ENCODE data around the gene FAM118B. TPM values are rescaled to one million over a fixed set of nuclear protein-coding genes. Genes with fewer than 3 reads are reported as not detected.
"Not testable (repeated sequence)": the region's sequence is repeated elsewhere in the genome, so short reads cannot be mapped to it uniquely, and the experiment has no call there.

The FAM118B gene
- total RNA-seq, 1 donor = 32.9 TPM

DNA sequence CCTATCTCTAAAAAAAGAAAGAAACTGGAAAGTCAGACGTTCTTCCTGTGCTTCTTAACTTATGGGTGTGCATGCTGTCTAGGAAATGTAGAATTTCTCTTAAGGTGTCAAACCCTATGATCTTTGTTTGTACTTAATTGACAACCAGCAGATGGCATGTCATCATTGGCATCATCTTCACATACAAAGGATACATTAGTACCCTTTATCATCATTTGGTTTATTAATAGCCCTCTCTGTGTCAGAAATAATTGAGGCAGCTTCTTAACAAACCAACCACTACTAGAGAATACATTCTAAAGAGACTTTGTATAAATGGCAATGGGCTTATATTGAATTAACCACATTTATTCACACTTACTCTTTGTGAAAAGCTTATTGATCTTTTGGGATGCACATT is 43.2 kb downstream of the FAM118B start:
- TF ChIP-seq, protein P1, sequence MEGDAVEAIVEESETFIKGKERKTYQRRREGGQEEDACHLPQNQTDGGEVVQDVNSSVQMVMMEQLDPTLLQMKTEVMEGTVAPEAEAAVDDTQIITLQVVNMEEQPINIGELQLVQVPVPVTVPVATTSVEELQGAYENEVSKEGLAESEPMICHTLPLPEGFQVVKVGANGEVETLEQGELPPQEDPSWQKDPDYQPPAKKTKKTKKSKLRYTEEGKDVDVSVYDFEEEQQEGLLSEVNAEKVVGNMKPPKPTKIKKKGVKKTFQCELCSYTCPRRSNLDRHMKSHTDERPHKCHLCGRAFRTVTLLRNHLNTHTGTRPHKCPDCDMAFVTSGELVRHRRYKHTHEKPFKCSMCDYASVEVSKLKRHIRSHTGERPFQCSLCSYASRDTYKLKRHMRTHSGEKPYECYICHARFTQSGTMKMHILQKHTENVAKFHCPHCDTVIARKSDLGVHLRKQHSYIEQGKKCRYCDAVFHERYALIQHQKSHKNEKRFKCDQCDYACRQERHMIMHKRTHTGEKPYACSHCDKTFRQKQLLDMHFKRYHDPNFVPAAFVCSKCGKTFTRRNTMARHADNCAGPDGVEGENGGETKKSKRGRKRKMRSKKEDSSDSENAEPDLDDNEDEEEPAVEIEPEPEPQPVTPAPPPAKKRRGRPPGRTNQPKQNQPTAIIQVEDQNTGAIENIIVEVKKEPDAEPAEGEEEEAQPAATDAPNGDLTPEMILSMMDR (IDR thresholded peaks at IDR 0.05; ENCODE audit: insufficient read depth, low read length) = no peak
- H3K4me3 ChIP-seq (ENCODE audit: low read depth, low read length) = no peak overlapping the region
- DNase-seq (ENCODE audit: low read depth) = no peak

- not testable (repeated sequence) for DNase-seq (ENCODE audit: low read depth); H3K4me3 ChIP-seq (ENCODE audit: low read depth, low read length)
These were observed 43.9 kb downstream of the FAM118B start for GRCh38 chr11:126255507-126255906.

- DNase-seq (ENCODE audit: low read depth) = no peak
These were observed 44.6 kb downstream of the FAM118B start for GRCh38 chr11:126256216-126256615.

DNA sequence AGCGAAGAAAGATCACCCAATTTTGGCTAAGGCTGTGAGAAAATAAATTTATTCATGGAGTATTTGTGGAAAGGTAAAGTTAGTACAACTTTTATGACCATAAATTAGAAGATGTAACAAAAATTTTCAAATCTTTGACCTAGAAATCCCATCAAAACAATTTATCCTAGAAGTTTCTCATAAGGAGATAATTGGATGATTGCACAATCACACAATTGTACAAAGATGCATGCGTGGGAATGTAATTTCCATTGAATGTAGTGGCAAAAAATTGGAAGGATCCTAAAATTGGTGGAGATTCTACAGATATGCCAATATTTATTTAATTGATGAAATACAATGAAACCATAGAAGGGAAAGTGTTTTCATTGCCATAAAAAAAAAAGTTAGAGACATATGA is 45.6 kb downstream of the FAM118B start:
- H3K4me3 ChIP-seq (ENCODE audit: low read depth, low read length) = no peak overlapping the region
- DNase-seq (ENCODE audit: low read depth) = no peak
- TF ChIP-seq, protein P1 (IDR thresholded peaks at IDR 0.05; ENCODE audit: insufficient read depth, low read length) = no peak

More at GRCh38 chr11:126256216-126256615, 44.6 kb downstream of the FAM118B start:
- TF ChIP-seq, protein P1 (IDR thresholded peaks at IDR 0.05; ENCODE audit: insufficient read depth, low read length) = no peak
- H3K4me3 ChIP-seq (ENCODE audit: low read depth, low read length) = no peak overlapping the region

DNA sequence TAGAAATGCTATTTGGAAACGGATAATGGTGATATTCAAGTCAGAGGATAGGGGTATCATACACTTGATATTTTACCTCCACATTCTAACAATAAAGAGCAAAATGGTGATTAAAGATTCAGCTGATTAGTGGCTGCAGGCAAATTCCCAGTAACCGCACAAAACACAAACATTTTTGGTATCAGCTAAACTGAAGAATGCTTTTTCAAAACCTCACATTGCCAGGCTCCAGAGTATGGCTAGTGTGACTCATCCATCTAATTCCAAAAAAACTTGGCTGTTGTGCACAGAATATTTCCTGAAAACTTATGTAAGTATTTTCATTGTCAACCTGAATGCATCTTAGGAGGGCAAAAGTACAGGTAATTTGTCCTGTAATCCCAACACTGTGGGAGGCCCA is 46.2 kb downstream of the FAM118B start:
- no peak overlapping the region for H3K4me3 ChIP-seq (ENCODE audit: low read depth, low read length)
- DNase-seq (ENCODE audit: low read depth) = peak; percentile 70
- TF ChIP-seq, protein P1 (IDR thresholded peaks at IDR 0.05; ENCODE audit: insufficient read depth, low read length) = no peak

- H3K4me3 ChIP-seq (ENCODE audit: low read depth, low read length) = no peak overlapping the region
- TF ChIP-seq, protein P1 (IDR thresholded peaks at IDR 0.05; ENCODE audit: insufficient read depth, low read length) = no peak
- DNase-seq (ENCODE audit: low read depth) = no peak
These were observed 50.6 kb downstream of the FAM118B start for GRCh38 chr11:126262216-126262615.

- H3K4me3 ChIP-seq (ENCODE audit: low read depth, low read length) = no peak overlapping the region
- no peak for DNase-seq (ENCODE audit: low read depth)
- TF ChIP-seq, protein P1 (IDR thresholded peaks at IDR 0.05; ENCODE audit: insufficient read depth, low read length) = no peak
These were observed 51.9 kb downstream of the FAM118B start for GRCh38 chr11:126263489-126263888.
